Posterior cingulate gyrus (tissue), 11 donors: Measurements from ENCODE around the gene PRKCH.

Source experiments
- DNase-seq, 10 donors: peaks; one replicate each; pipeline versions ENCODE4 v3.0.0 to v3.0.0-alpha.2; 2020 to 2021; ENCODE audit warnings: mixed read lengths in 3 of 10
- intact Hi-C: fragments of 100-400 bp; cut with DNase I; formaldehyde crosslinking; loops from one replicate; pipeline ENCODE4 v1.15.1; 2023

The PRKCH gene

DNA sequence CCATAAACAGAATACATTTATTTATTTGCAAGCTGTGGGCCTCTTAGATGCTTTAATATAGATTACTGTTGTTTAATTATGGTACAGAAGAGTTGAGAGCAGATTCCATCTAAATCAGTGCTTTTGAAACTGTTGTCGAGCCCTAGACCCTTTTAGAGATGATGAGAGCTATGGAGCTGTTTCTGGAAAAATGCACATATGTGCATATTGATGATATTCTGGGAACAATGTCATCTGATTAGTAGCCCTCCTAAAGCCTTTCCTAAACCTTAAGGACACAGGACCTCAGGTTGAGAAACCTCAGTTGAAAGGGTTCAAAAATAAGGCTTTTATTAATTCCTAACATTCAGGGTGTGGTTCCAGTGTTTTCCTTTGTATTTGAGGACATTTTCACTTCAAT lies 11.7 kb downstream of the PRKCH start:
- no peak for DNase-seq
- intact Hi-C loops: no loop called here

DNA sequence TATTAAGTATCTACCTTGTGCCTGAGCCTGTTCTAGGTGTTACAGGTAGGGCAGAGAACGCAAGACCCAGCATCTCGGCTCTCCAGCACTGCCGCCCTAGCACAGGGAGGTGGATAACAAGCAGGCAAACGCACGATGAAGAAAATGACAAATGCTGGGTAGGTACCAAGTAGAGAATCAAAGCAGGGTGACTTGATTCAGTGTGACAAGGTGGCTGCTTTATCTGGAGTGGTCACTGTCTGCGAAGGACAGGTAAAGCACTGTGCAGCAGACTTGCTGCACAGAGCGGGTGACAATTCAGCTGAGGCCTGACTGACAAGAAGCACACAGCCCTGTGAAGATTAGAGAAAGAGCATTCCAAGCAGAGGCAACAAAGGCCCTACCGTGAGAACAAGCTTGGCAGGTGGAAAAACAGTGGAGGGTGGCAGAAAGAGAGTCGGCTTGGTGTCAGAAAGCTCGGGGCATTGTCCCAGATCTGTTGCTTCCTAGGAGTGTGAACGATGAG lies 12.9 kb downstream of the PRKCH start:
- intact Hi-C loops: no loop called here
- no peak for DNase-seq

GRCh38 chr14:61335049-61335448 lies 13.7 kb downstream of the PRKCH start:
- intact Hi-C loops: no loop called here
- no peak for DNase-seq

GRCh38 chr14:61335671-61336275 lies 14.4 kb downstream of the PRKCH start:
- intact Hi-C loops: no loop called here
- no peak for DNase-seq

DNA sequence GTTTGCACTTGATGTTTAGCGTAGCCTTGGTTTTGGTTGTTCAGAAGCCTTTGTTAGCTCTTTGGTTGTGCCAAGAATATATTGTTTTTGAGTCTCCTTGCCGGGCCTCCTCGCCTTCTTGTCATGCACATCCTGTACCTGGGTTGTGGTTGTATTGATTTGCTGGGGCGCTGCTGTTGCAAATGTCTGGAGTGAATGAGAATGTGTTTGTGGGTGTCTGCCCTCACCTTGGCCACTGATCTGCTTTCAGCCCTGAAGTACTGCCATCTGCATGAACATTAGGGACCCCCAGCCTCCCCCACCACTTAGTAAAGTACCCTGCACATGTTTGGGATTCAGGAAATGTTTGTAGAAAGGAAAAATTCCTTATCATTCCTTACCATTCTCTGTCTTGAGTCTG lies 16.5 kb downstream of the PRKCH start:
- DNase-seq: no peak
- intact Hi-C loops: no loop called here

DNA sequence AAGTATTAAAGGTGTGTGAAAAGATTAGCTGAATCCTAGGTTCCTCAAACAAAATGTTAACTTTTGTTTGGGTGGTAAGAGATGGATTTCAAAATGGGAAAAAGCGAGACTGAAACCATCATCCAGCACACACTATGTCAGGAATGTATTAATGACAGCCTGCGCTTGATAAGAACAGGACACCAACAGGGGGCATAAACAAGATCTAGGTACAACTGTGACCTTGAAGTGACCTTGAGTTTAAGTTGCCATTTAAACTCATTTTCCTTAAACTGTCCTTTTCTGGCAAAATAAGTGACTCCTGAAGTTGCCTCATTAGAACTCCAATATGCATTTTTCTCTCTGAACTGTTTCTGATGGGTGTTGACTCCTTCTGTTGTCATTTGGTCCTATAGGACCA lies 17.1 kb downstream of the PRKCH start:
- DNase-seq: no peak
- intact Hi-C loops: no loop called here

DNA sequence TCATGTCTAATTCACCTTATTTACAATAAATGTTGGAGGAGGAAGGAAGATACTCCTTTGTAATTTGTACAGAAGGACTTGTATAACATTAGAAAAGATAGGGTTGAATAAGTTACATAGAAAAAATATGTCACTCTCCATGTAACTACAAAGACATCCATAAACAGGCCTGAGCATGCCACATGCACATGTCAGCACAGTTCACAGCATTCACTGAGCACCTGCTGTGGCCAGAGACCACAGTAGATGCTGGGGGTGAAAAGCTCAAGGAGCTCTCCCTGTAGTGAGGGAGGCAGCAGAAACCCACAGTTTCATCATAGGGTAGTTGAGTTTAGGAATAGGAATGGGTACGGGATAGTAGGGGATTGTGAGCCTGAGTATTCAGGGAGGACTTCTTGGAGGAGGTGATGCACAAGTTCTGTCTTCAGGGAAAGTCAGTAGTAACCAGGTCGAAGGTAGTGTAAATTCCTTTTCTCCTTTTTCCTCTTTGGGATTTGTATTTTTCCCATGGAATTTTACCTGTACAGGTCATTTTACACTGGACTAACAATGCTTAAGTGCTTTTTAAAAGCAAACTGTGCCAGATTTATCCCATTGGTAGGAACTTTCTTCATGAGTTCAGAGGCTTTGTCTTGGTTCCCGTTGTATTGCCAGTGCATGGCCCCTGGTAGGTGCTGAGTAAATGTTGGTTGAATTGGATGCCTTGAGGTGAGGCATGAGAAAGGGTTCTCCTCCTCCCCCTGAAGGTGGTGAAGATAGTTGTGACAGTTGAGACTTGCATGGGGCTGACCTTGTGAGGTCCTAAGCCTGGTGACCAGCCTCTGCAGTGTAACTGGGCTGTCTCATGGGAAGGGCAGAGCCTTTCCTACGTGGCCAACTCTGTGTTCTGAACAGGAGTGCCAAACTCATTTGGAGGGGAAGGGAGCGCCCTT lies 20.2 kb downstream of the PRKCH start:
- DNase-seq: no peak
- intact Hi-C loops: no loop called here

DNA sequence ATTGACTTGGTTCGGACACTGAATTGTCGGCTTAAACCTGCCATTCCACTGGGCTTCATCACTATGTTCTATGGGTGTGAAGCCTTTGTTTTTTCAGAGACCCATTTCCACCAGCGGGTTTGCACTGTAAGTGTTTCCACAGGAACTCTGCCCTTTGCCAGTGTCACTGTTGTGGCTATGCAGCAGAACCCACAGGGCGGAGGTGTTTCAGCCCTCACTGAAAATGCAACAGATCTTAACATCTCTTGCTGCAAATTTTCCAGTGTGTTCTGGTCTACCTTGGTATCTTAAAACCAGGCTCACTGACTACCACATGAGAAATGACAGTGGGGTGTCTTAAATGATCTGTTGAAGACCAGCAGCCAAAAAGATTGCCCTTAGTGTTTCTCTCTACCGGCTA lies 21.1 kb downstream of the PRKCH start:
- intact Hi-C loops: no loop called here
- no peak for DNase-seq

DNA sequence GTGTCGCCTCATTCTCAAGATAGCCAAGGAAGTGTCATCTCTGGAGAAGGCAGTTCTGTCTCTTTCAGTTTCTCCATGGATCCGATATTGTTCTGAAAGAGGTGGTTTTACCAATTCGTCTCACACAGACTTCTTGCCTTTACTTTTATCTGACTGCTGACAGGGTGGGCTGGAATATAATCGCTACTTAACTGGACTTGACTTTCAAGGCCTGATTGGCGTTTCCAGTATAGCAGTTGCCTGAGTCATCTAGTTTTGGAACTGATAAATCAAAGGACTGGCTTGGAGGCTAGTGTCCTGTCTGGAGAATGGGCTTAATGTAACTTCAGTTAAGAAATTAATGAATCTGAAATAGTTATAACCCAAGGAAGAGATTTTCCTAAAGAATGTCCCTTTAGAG lies 21.6 kb downstream of the PRKCH start:
- intact Hi-C loops: no loop called here
- DNase-seq: no peak

GRCh38 chr14:61343471-61343870 lies 22.1 kb downstream of the PRKCH start:
- no peak for DNase-seq
- intact Hi-C loops: no loop called here

- DNase-seq: no peak
- intact Hi-C loops: no loop called here
These were observed 22.6 kb downstream of the PRKCH start for GRCh38 chr14:61343991-61344405.

DNA sequence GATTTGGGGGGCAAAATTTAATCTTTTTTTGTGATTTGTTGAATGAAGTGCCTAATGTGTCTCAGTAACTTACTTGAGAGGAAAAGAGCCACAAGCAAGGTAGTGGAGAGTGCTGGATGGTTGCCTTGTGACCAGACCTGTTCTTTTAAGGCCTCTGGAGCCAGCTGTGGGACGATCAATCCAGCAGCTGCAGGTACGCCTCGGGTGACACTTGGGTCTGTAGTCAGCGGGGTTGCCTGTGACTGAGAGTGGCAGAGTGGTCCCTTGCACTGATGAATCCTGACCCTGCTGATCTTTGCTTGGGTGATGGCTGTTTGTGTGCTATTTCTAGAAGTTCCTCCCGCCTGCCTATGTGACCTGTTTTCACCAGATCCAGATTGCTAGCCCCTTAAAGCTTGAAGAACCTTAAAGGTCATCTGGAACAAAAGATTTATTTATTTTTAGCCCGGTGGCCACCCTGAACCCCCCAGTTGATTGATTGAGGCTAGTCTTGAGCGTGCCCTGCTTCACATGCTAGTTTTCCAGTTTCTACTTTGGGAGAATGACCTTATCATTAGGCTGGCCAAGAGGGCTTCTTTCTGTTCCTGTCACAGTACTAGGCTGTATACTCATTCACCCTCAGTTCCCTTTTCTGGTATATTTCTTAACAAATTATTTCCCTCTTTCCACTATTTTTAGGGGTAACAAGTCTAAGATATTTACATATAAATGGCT lies 23.2 kb downstream of the PRKCH start:
- DNase-seq: no peak
- intact Hi-C loops: no loop called here

- no peak for DNase-seq
- intact Hi-C loops: no loop called here
These were observed 23.7 kb downstream of the PRKCH start for GRCh38 chr14:61345151-61345482.

GRCh38 chr14:61346221-61346620 lies 24.8 kb downstream of the PRKCH start:
- intact Hi-C loops: no loop called here
- DNase-seq: no peak

GRCh38 chr14:61346793-61347192 lies 25.4 kb downstream of the PRKCH start:
- DNase-seq: no peak
- intact Hi-C loops: no loop called here

DNA sequence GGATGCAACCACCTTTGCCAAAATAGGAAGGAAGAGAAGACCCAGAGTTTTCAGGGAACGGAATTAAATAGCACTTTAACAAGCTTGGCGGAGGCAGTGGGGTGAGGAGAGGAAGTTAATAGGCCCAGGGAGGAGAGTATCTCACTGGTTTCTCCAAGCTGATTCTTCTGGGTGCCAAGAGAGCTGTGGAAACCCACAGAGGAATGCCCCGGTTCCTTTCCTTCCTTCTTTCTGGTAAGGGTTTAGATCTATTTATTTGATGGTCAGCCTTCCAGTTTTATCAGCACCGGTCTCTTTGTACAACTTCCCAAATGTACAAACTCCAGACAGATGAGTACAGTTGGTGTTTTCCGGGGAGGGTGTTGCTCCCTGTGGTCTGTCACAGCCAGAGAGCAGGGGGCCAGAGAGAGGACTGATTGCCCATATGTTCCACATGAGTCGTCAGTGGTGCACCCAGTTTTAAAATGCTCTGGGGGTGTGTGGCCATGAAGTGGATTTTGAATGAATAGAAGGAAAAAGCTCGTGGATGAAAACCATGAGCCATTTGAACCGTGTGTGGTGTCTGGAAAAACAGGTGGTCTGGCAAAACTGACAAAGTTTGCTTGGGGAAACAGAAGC lies 26.6 kb downstream of the PRKCH start:
- no peak for DNase-seq
- intact Hi-C loops: no loop called here

GRCh38 chr14:61350427-61351270 lies 29.3 kb downstream of the PRKCH start:
- intact Hi-C loops: no loop called here

GRCh38 chr14:61351477-61351876 lies 30.1 kb downstream of the PRKCH start:
- intact Hi-C loops: no loop called here
- no peak for DNase-seq

More at GRCh38 chr14:61350427-61351270, 29.3 kb downstream of the PRKCH start:
- no peak for DNase-seq

DNA sequence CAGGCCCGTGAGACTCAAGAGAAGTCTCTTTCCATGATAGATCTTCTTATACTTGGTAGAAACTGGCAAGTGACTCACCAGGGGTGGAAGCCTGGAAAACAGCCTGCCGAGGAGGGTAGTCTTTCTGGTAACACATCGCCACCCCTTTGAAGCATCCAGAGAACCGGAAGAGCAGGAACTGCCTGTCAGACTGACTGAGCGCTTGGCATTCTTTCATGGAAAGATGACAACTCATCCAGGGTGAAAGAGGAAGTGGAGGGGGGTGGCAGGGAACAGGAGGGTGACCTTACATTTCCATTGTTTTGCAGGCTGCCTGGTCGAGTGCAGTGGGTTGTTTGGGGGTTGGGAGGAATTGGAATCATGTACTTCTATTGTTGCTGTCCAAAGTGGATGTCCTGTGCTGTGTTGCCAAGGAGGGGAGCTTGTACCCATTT lies 34.5 kb downstream of the PRKCH start:
- intact Hi-C loops: no loop called here
- no peak for DNase-seq

- intact Hi-C loops: no loop called here
- DNase-seq: no peak
These were observed 35.7 kb downstream of the PRKCH start for GRCh38 chr14:61357123-61357522.
